K562 (cell line): ENCODE measurements around the gene KLHDC10. TPM values are rescaled to one million over a fixed set of nuclear protein-coding genes. Genes with fewer than 3 reads are reported as not detected.

Experiments
- CBX5 ChIP-seq: IDR thresholded peaks from 2 replicates; pipeline ENCODE4 v1.6.1; 2014; ENCODE audit warnings: low read depth, borderline replicate concordance
- MYC ChIP-seq, 2 experiments: fragments of 250-450 bp in 1 of 2; sonication (Bioruptor Pico) in 1 of 2; IDR thresholded peaks; 2 replicates each; pipeline versions ENCODE4 v1.5.1 to v1.6.1; 2012 to 2021; ENCODE audit warnings: low read depth in 2 of 2, borderline replicate concordance in 1 of 2, improper control_type of control experiment in 1 of 2, low read length in 1 of 2, mild to moderate bottlenecking in 1 of 2, moderate library complexity in 1 of 2
- RREB1 ChIP-seq: fragments of 250-450 bp; sonication (Bioruptor Pico); IDR thresholded peaks from 2 replicates; pipeline ENCODE4 v1.4.0; 2020
- polyA plus RNA-seq, 8 experiments: library from polyadenylated mRNA; depleted of rRNA in 4 of 8; stranded (reverse) in 5 of 8; unstranded in 3 of 8; fragments of >200 nt; fragmentation: Nextera tagmentation in 2 of 8; fragmentation: Illumina TruSeq in 1 of 8; extraction: Ambion mirVana in 2 of 8; extraction: Trizol in 1 of 8; gene quantifications; 2 replicates each; pipeline versions ENCODE4 v1.2.1 to v1.2.3, GENCODE V29; 2011 to 2014; ENCODE audit warnings: inconsistent platforms in 1 of 8, missing spikeins in 1 of 8
- total RNA-seq, 7 experiments: library from RNA; depleted of rRNA in 6 of 7; stranded (reverse); fragments of >200 nt in 6 of 7; fragmentation: Illumina TruSeq in 2 of 7; extraction: Trizol in 2 of 7; gene quantifications; 2 replicates each; pipeline versions ENCODE4 v1.2.1 to v1.2.3, GENCODE V29; 2011 to 2021; ENCODE audit warnings: low replicate concordance in 1 of 7
- TF ChIP-seq, protein P1 (sequence below), 2 experiments: fragments of 450-650 bp; IDR thresholded peaks; 2 replicates each; pipeline ENCODE4 v1.6.1; 2016
- TF ChIP-seq, protein P2 (sequence below): IDR thresholded peaks from 2 replicates; pipeline ENCODE4 v1.6.1; 2012; ENCODE audit warnings: low read depth, low read length, improper control_type of control experiment, borderline replicate concordance
- TF ChIP-seq, protein P3 (sequence below): fragments of 450-650 bp; formaldehyde crosslinking; IDR thresholded peaks from 2 replicates; pipeline ENCODE4 v1.4.0; 2022; ENCODE audit warnings: missing genetic modification characterization

KLHDC10 gene
- total and polyA plus RNA-seq, 9 of the 15 experiments (the other 6 are each of a cell fraction or from before 2014, with no cell fraction given), result 9.8 to 80.5 (median 31.4) TPM

- TF ChIP-seq, protein P1, sequence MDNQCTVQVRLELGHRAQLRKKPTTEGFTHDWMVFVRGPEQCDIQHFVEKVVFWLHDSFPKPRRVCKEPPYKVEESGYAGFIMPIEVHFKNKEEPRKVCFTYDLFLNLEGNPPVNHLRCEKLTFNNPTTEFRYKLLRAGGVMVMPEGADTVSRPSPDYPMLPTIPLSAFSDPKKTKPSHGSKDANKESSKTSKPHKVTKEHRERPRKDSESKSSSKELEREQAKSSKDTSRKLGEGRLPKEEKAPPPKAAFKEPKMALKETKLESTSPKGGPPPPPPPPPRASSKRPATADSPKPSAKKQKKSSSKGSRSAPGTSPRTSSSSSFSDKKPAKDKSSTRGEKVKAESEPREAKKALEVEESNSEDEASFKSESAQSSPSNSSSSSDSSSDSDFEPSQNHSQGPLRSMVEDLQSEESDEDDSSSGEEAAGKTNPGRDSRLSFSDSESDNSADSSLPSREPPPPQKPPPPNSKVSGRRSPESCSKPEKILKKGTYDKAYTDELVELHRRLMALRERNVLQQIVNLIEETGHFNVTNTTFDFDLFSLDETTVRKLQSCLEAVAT (IDR thresholded peaks at IDR 0.05), result 0 out of 4 replicates have a peak, but pooled peaks of 1 of the 2 experiments have one; percentile 3
- TF ChIP-seq MYC (IDR thresholded peaks at IDR 0.05; ENCODE audit: low read depth, low read length) (peak; percentile 25; the same call in 1 of the 2 replicates), MYC (CRISPR knock-in tag; IDR thresholded peaks at IDR 0.05; ENCODE audit: borderline replicate concordance, low read depth) (no peak), RREB1 (no peak), CBX5 (no peak)
- TF ChIP-seq, protein P2, sequence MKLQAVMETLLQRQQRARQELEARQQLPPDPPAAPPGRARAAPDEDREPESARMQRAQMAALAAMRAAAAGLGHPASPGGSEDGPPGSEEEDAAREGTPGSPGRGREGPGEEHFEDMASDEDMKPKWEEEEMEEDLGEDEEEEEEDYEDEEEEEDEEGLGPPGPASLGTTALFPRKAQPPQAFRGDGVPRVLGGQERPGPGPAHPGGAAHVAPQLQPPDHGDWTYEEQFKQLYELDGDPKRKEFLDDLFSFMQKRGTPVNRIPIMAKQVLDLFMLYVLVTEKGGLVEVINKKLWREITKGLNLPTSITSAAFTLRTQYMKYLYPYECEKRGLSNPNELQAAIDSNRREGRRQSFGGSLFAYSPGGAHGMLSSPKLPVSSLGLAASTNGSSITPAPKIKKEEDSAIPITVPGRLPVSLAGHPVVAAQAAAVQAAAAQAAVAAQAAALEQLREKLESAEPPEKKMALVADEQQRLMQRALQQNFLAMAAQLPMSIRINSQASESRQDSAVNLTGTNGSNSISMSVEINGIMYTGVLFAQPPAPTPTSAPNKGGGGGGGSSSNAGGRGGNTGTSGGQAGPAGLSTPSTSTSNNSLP, result no peak
- TF ChIP-seq, protein P3, sequence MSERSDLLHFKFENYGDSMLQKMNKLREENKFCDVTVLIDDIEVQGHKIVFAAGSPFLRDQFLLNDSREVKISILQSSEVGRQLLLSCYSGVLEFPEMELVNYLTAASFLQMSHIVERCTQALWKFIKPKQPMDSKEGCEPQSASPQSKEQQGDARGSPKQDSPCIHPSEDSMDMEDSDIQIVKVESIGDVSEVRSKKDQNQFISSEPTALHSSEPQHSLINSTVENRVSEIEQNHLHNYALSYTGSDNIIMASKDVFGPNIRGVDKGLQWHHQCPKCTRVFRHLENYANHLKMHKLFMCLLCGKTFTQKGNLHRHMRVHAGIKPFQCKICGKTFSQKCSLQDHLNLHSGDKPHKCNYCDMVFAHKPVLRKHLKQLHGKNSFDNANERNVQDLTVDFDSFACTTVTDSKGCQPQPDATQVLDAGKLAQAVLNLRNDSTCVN (CRISPR knock-in tag), result no peak
- TF ChIP-seq, all 486 proteins: peak for 99
Observed at GRCh38 chr7:130131964-130132875, 61.9 kb downstream of the KLHDC10 start (continued).
